Left lobe of liver (tissue), 2 donors: ENCODE results near the gene PI4K2A. TPM values are rescaled to one million over a fixed set of nuclear protein-coding genes. Genes with fewer than 3 reads are reported as not detected.
"Not testable (repeated sequence)": the region's sequence is repeated elsewhere in the genome, so short reads cannot be mapped to it uniquely, and the experiment has no call there.

Experiments
- ATAC-seq: fragments of 200-7000 bp; cut with Tn5 transposase; one replicate; pipeline ENCODE4 v1.9.1; 2020; ENCODE audit warnings: mild to moderate bottlenecking, moderate library complexity
- DNase-seq: peaks from one replicate; pipeline ENCODE4 v3.0.0-alpha.2; 2020; ENCODE audit warnings: low spot score
- total RNA-seq: library from RNA; stranded (reverse); gene quantifications from one replicate; pipeline ENCODE4 v1.2.1, GENCODE V29; 2021
- donor health status: DM: no; HTN: no; CAD: no; lungs with moderate emphysema.
- donor health status: DM: no; HTN: yes; CAD: no.

The PI4K2A gene
- total RNA-seq, 1 donor from 2014 or later = 5.6 TPM

- DNase-seq (no peak), ATAC-seq (no peak)
Observed at GRCh38 chr10:97669571-97669970, 29.1 kb downstream of the PI4K2A start.

GRCh38 chr10:97673736-97674525 lies 33.5 kb downstream of the PI4K2A start:
- no peak for DNase-seq
- peak; percentile 77 for ATAC-seq

GRCh38 chr10:97675222-97675621 lies 34.8 kb downstream of the PI4K2A start:
- no peak for ATAC-seq
- DNase-seq = no peak

GRCh38 chr10:97676770-97677581 lies 36.5 kb downstream of the PI4K2A start:
- no peak for DNase-seq
- peak; percentile 77 for ATAC-seq

GRCh38 chr10:97679594-97679993 lies 39.1 kb downstream of the PI4K2A start:
- DNase-seq = no peak
- no peak for ATAC-seq

GRCh38 chr10:97682042-97682441 lies 41.6 kb downstream of the PI4K2A start:
- DNase-seq (no peak), ATAC-seq (no peak)

- no peak for DNase-seq
- peak; percentile 7 for ATAC-seq
Observed at GRCh38 chr10:97683556-97684367, 43.3 kb downstream of the PI4K2A start.

- not testable (repeated sequence) for DNase-seq, ATAC-seq
Observed at GRCh38 chr10:97684368-97684713, 43.9 kb downstream of the PI4K2A start.

- no peak for ATAC-seq
- no peak for DNase-seq
Observed at GRCh38 chr10:97684866-97685394, 44.5 kb downstream of the PI4K2A start.

- ATAC-seq = peak; percentile 1
- DNase-seq = peak; percentile 72
Observed at GRCh38 chr10:97685395-97685958, 45.0 kb downstream of the PI4K2A start.

GRCh38 chr10:97686301-97686961 lies 46.0 kb downstream of the PI4K2A start:
- DNase-seq = no peak
- ATAC-seq = peak; percentile 12

GRCh38 chr10:97686962-97687784 lies 46.7 kb downstream of the PI4K2A start, which contains the start of gene AVPI1:
TSS of gene AVPI1 (minus strand) at chr10:97687241. CDS start at chr10:97679905, 7,336 bp downstream.
- ATAC-seq (peak; percentile 81), DNase-seq (peak; percentile 99)

GRCh38 chr10:97687785-97688781 lies 47.6 kb downstream of the PI4K2A start:
- no peak for DNase-seq
- peak; percentile 5 for ATAC-seq

GRCh38 chr10:97689559-97690020 lies 49.1 kb downstream of the PI4K2A start:
- no peak for DNase-seq
- ATAC-seq = no peak

- ATAC-seq = no peak
- no peak for DNase-seq
Observed at GRCh38 chr10:97690133-97690532, 49.7 kb downstream of the PI4K2A start.

- not testable (repeated sequence) for DNase-seq, ATAC-seq
Observed at GRCh38 chr10:97698072-97698655, 57.7 kb downstream of the PI4K2A start.

GRCh38 chr10:97701438-97702069 lies 61.1 kb downstream of the PI4K2A start:
- DNase-seq (no peak), ATAC-seq (peak; percentile 98)
